Measurements from ENCODE around the gene PIWIL4. TPM values are rescaled to one million over a fixed set of nuclear protein-coding genes. Genes with fewer than 3 reads are reported as not detected.
"Not testable (repeated sequence)": the region's sequence is repeated elsewhere in the genome, so short reads cannot be mapped to it uniquely, and the experiment has no call there.

The PIWIL4 gene
- total RNA-seq, 1 donor from 2014 or later: 7.8 TPM

DNA sequence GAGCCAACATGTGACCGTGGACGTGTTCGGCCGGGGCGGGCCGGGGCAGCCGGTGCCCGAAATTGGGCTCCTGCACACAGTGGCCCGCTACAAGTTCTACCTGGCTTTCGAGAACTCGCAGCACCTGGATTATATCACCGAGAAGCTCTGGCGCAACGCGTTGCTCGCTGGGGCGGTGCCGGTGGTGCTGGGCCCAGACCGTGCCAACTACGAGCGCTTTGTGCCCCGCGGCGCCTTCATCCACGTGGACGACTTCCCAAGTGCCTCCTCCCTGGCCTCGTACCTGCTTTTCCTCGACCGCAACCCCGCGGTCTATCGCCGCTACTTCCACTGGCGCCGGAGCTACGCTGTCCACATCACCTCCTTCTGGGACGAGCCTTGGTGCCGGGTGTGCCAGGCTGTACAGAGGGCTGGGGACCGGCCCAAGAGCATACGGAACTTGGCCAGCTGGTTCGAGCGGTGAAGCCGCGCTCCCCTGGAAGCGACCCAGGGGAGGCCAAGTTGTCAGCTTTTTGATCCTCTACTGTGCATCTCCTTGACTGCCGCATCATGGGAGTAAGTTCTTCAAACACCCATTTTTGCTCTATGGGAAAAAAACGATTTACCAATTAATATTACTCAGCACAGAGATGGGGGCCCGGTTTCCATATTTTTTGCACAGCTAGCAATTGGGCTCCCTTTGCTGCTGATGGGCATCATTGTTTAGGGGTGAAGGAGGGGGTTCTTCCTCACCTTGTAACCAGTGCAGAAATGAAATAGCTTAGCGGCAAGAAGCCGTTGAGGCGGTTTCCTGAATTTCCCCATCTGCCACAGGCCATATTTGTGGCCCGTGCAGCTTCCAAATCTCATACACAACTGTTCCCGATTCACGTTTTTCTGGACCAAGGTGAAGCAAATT is 21.7 kb upstream of the PIWIL4 start:
- intact Hi-C loops (cut with DNase I): no loop called here
- no peak for DNase-seq (ENCODE audit: low spot score)
- ATAC-seq: no peak

GRCh38 chr11:94546162-94546470 is 21.1 kb upstream of the PIWIL4 start:
- intact Hi-C loops (cut with DNase I): no loop called here
- ATAC-seq (no peak), DNase-seq (ENCODE audit: low spot score) (no peak)

- intact Hi-C loops (cut with DNase I): no loop called here
- ATAC-seq (no peak), DNase-seq (ENCODE audit: low spot score) (no peak)
These were observed 20.3 kb upstream of the PIWIL4 start for GRCh38 chr11:94546886-94547285.

- ATAC-seq: no peak
- intact Hi-C loops (cut with DNase I): no loop called here
- DNase-seq (ENCODE audit: low spot score): no peak
These were observed 18.0 kb upstream of the PIWIL4 start for GRCh38 chr11:94549146-94549545.

DNA sequence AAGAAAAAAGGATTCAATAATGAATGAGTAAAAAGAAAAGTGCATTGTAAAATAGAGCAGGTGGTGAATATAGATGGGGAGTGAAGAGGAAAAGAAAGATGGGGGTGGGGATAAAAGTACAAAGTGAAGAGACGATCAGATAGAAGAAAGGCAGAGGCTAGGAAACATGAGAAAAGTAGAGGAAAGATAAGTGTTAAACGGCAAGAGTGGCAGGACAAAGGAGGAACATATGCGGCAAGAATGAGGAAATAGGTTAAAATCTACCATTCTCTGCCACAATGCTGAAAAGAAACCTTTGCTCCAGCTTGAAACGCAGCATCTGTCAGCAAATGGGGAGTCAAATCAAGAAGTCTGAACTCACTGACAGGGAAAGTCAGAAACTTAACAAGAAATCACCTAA is 16.7 kb upstream of the PIWIL4 start:
- intact Hi-C loops (cut with DNase I): no loop called here
- no peak for ATAC-seq
- no peak for DNase-seq (ENCODE audit: low spot score)

DNA sequence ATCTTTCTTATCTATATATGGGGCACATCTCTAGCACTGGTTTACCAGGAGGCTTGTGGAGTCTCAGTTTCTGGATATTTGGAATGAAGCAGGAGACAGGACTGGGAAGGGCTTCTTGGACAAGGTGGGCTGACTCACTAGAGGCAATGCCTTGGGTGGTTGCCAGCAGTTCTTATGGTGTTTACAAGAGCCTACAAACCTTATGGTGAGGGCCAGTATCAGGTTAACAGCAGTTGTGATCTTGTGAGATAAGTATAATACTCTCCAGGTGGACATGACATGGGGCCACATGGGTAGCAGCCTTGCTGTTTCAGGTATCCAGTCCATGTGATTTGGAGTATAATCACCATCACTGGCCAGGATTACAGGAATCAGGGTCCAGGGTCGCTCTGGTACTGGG is 13.2 kb upstream of the PIWIL4 start:
- ATAC-seq (no peak), DNase-seq (ENCODE audit: low spot score) (no peak)
- intact Hi-C loops (cut with DNase I): no loop called here

DNA sequence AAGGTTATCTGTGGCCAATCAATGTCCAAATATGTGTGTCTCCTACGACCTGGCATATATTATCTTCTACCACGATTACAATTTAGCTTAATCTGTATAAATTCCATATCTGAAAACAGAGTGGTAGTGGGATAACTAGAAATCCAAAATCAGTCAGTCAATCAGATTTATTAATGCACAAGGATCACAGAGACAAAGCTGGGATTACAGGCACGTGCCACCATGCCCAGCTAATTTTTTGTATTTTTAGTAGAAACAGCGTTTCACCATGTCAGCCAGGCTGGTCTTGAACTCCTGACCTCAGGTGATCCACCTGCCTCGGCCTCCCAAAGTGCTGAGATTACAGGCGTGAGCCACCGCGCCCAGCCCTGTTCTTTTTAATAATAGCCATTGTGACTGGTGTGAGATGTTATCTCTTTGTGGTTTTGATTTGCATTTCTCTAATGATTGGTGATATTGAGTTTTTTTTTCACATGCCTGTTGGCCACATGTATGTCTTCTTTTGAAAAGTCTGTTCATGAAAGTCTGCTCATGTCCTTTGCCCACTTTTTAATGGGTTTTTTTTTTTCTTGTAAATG is 11.3 kb upstream of the PIWIL4 start:
- ATAC-seq; intact Hi-C loops (cut with DNase I); DNase-seq (ENCODE audit: low spot score): not testable (repeated sequence)

- DNase-seq (ENCODE audit: low spot score) (no peak), ATAC-seq (no peak)
- intact Hi-C loops (cut with DNase I): no loop called here
These were observed 9.7 kb upstream of the PIWIL4 start for GRCh38 chr11:94557421-94557820.

DNA sequence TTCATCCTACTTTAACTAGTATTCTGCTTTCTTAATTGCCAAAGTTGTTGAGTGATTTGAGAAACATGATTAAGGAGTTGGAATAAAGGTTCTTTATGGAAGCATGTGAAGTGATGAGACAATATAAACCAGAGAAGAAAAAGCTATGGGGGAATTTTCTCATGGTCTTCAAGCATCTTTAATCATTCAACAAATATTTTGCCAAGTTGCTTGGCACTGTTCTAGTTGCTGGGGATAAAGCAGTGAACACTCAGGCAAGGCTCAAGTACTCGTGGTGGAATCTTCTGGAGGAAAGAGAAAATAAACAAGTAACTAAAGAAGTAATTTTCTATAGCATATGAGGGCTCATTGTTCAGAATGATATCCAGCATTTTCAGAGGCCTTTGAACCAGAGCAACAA is 9.2 kb upstream of the PIWIL4 start:
- DNase-seq (ENCODE audit: low spot score): no peak
- intact Hi-C loops (cut with DNase I): no loop called here

GRCh38 chr11:94558468-94558867 is 8.7 kb upstream of the PIWIL4 start:
- intact Hi-C loops (cut with DNase I): no loop called here
- no peak for ATAC-seq
- no peak for DNase-seq (ENCODE audit: low spot score)

More for the DNA sequence above, 9.2 kb upstream of the PIWIL4 start:
- ATAC-seq: no peak

DNA sequence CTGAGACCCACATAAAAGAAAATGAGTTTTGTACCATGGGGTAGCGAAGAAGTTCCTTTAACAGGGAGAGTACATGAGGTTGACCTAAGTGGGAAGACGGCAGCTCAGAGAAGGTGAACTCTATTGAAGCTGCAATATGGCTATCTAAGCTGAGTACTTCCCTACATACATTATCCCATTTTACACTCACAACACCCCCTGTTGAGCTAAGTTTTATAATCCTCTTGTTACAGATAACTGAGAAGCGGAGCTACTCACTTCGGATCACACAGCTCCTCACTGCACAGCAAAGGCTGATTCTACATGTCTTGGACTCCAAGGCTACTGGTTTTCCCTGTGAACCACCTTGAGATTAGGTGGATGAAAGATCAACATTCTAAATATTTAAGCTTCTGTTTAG is 8.2 kb upstream of the PIWIL4 start:
- DNase-seq (ENCODE audit: low spot score): no peak
- no peak for ATAC-seq
- intact Hi-C loops (cut with DNase I): no loop called here

GRCh38 chr11:94559361-94559760 is 7.8 kb upstream of the PIWIL4 start:
- DNase-seq (ENCODE audit: low spot score): no peak
- intact Hi-C loops (cut with DNase I): no loop called here
- no peak for ATAC-seq

- DNase-seq (ENCODE audit: low spot score) (no peak), ATAC-seq (no peak)
- intact Hi-C loops (cut with DNase I): no loop called here
These were observed 6.3 kb upstream of the PIWIL4 start for GRCh38 chr11:94560834-94561233.

GRCh38 chr11:94563176-94563847 is 3.9 kb upstream of the PIWIL4 start:
- no peak for DNase-seq (ENCODE audit: low spot score)
- ATAC-seq: peak; percentile 78
- intact Hi-C loops (cut with DNase I): no loop called here

DNA sequence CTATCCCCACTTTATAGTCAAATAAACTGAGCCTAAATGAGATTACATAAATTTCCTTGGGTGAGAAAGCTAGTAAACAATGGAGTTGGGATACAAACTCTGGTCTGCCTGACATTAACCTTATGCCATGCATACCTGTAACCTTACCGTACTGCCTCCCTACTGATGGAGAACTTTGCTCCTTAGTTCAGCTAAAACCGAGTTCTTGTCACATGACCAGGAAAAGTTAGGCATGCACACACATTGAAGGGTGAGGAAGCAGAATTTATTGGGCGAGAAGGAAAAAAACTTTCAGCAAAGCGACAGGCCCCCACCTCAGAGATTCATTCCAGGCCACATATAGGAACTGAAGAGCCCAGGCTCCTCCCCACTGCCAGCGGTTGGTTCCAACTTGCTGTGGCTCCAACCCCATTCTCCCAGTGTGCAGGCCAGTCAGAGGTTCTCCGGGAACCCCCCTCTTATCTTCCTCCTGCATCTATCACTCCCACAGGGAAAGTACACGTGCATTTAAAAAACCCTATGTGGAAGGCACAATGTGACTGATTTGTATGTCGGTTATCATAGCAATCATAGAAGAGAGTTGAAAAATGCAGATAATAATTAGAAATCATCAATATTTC is 3.2 kb upstream of the PIWIL4 start:
- no peak for DNase-seq (ENCODE audit: low spot score)
- intact Hi-C loops (cut with DNase I): no loop called here
- no peak for ATAC-seq

DNA sequence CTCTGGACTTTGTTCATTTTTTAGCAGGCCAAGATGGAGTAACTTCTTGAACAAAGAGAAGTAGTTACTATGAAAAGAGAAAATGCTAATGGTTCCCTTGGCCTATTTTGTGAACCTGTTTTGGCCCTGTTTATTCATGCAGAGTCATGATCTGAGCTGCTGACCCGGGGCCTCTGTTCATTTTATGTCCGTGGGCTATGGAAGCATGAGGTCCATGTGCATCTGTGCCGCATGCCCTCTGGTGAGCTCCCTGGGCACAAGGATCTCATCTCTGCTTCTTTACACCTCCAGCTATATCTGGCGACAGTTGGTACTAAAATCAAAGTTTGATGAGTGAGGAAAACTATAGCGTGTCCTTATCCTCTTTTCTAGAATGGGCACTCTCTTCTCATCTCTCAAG is 1.0 kb downstream of the PIWIL4 start:
- ATAC-seq (no peak), DNase-seq (ENCODE audit: low spot score) (no peak)
- intact Hi-C loops (cut with DNase I): no loop called here

DNA sequence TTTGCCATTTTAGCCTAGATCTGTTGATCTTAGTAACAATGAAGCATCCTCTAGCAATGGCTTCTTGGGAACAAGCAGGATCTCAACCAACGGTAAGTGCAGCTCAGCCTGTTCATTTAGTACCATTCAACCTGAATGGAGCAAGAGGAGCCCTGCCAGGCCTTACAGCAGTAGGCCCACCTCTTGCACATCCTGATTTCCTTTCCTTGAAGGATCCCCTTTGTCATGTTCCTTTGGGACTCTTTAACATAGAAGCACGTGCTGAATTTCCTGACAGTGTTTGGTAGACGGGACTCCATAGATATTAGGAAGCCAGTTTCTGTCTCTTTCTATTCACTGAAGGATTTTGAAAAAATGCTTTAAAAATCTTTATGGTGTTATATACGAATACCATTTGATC is 1.5 kb downstream of the PIWIL4 start:
- DNase-seq (ENCODE audit: low spot score) (no peak), ATAC-seq (no peak)
- intact Hi-C loops (cut with DNase I): no loop called here

GRCh38 chr11:94572975-94573374 is 5.8 kb downstream of the PIWIL4 start:
- DNase-seq (ENCODE audit: low spot score); intact Hi-C loops (cut with DNase I); ATAC-seq: not testable (repeated sequence)

- DNase-seq (ENCODE audit: low spot score) (no peak), ATAC-seq (peak; percentile 26)
- intact Hi-C loops (cut with DNase I): no loop called here
These were observed 7.2 kb downstream of the PIWIL4 start for GRCh38 chr11:94574193-94574961.

All from sciatic nerve (tissue), 2 donors.